Brain microvascular endothelial cell (primary cell): ENCODE results near the gene ROR2.
"Not testable (repeated sequence)": the region's sequence is repeated elsewhere in the genome, so short reads cannot be mapped to it uniquely, and the experiment has no call there.

Experiments
- DNase-seq: peaks from one replicate; pipeline ENCODE4 v3.0.0-alpha.2; 2020
- H3K27ac ChIP-seq: fragments of 250-450 bp; sonication (Bioruptor Pico); 2 replicates; pipeline ENCODE4 v1.5.1; 2020; ENCODE audit warnings: mild to moderate bottlenecking, moderate library complexity
- H3K27me3 ChIP-seq: fragments of 250-450 bp; sonication (Bioruptor Pico); replicated peaks from 2 replicates; pipeline ENCODE4 v1.5.1; 2020; ENCODE audit warnings: mild to moderate bottlenecking
- H3K36me3 ChIP-seq: fragments of 250-450 bp; sonication (Bioruptor Pico); replicated peaks from 2 replicates; pipeline ENCODE4 v1.5.1; 2020; ENCODE audit warnings: mild to moderate bottlenecking
- H3K4me3 ChIP-seq: 2 replicates; pipeline ENCODE4 v1.5.1; 2011; ENCODE audit warnings: low read depth, mild to moderate bottlenecking, control low read depth, low read length, moderate library complexity
- CTCF ChIP-seq: IDR thresholded peaks from 2 replicates; pipeline ENCODE4 v1.5.1; 2011; ENCODE audit warnings: low read depth, mild to moderate bottlenecking, moderate library complexity, low read length, control low read depth, inconsistent platforms; ENCODE audit errors: missing control alignments
- in situ Hi-C: cut with HindIII; loops from 2 replicates; pipeline ENCODE4 v1.10.0; 2017; ENCODE audit warnings: low sequenced_read_pairs, low pct_ligation_motif_present

Gene ROR2

GRCh38 chr9:91800473-91801030, 149.5 kb downstream of the ROR2 start:
- TF ChIP-seq CTCF = no peak

GRCh38 chr9:91799113-91799744, 150.8 kb downstream of the ROR2 start:
- in situ Hi-C loops = no loop called here
- no peak overlapping the region for H3K4me3 ChIP-seq
- no peak for DNase-seq
- no peak for TF ChIP-seq CTCF
- no peaks in the 10 kb centered on the region for H3K27me3 ChIP-seq
- H3K27ac ChIP-seq = no peak overlapping the region
- no peaks in the 10 kb centered on the region for H3K36me3 ChIP-seq

More at GRCh38 chr9:91800473-91801030, 149.5 kb downstream of the ROR2 start:
- Histone ChIP-seq H3K27ac (no peak overlapping the region), H3K27me3 (no peaks in the 10 kb centered on the region), H3K4me3 (no peak overlapping the region), H3K36me3 (no peaks in the 10 kb centered on the region)
- no peak for DNase-seq
- in situ Hi-C loops = no loop called here

GRCh38 chr9:91798273-91799112, 151.5 kb downstream of the ROR2 start:
- H3K36me3 ChIP-seq, H3K27ac ChIP-seq, H3K4me3 ChIP-seq, H3K27me3 ChIP-seq, in situ Hi-C loops, DNase-seq: not testable (repeated sequence)

- H3K27me3 ChIP-seq, H3K36me3 ChIP-seq, in situ Hi-C loops, H3K27ac ChIP-seq, DNase-seq, H3K4me3 ChIP-seq: not testable (repeated sequence)
Measured at GRCh38 chr9:91797517-91797916, 152.5 kb downstream of the ROR2 start.

- H3K4me3 ChIP-seq, in situ Hi-C loops, H3K36me3 ChIP-seq, H3K27me3 ChIP-seq, H3K27ac ChIP-seq, DNase-seq: not testable (repeated sequence)
Measured at GRCh38 chr9:91796516-91796915, 153.5 kb downstream of the ROR2 start.

GRCh38 chr9:91795598-91796241, 154.3 kb downstream of the ROR2 start:
- no peaks in the 10 kb centered on the region for H3K36me3 ChIP-seq
- TF ChIP-seq CTCF = no peak
- in situ Hi-C loops = no loop called here
- no peak for DNase-seq
- H3K4me3 ChIP-seq = no peak overlapping the region
- H3K27me3 ChIP-seq = no peaks in the 10 kb centered on the region
- H3K27ac ChIP-seq = no peak overlapping the region

- H3K27ac ChIP-seq, H3K36me3 ChIP-seq, in situ Hi-C loops, H3K4me3 ChIP-seq, DNase-seq, H3K27me3 ChIP-seq: not testable (repeated sequence)
Measured at GRCh38 chr9:91793371-91793770, 156.7 kb downstream of the ROR2 start.
